GM18508 (cell line): ENCODE results near the gene RNF224.
"Not testable (repeated sequence)": the region's sequence is repeated elsewhere in the genome, so short reads cannot be mapped to it uniquely, and the experiment has no call there.

Experiments
- ATAC-seq: cut with Tn5 transposase; IDR thresholded peaks from one replicate; pipeline ENCODE4 v1.9.1; 2021; ENCODE audit warnings: moderate number of reproducible peaks; ENCODE audit not compliant: insufficient read depth, unreplicated experiment

The RNF224 gene

DNA sequence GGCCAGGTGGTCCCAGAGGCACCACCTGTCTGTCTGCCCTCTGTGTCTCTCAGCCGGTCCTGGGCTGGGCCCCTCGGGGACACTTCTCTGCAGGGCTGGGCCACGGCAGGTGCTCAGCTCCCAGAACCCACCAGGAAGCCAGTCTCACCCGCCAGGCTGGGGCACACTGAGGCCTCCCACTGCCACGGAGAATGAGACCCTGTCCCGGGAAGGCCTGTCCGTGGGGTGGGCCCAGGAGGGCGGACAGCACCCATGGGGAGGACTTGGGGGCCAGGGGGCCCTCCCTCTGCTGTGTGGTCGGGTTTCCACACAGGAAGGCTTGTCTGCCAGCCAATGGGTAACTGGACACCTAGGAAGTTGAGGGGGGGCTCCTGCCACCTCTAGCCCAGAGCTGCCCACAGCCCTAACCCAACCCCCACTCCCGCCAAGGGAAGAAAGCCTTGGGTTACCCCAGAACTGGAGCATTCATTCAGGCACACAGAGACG, 9.7 kb downstream of the RNF224 start:
- ATAC-seq, result no peak

DNA sequence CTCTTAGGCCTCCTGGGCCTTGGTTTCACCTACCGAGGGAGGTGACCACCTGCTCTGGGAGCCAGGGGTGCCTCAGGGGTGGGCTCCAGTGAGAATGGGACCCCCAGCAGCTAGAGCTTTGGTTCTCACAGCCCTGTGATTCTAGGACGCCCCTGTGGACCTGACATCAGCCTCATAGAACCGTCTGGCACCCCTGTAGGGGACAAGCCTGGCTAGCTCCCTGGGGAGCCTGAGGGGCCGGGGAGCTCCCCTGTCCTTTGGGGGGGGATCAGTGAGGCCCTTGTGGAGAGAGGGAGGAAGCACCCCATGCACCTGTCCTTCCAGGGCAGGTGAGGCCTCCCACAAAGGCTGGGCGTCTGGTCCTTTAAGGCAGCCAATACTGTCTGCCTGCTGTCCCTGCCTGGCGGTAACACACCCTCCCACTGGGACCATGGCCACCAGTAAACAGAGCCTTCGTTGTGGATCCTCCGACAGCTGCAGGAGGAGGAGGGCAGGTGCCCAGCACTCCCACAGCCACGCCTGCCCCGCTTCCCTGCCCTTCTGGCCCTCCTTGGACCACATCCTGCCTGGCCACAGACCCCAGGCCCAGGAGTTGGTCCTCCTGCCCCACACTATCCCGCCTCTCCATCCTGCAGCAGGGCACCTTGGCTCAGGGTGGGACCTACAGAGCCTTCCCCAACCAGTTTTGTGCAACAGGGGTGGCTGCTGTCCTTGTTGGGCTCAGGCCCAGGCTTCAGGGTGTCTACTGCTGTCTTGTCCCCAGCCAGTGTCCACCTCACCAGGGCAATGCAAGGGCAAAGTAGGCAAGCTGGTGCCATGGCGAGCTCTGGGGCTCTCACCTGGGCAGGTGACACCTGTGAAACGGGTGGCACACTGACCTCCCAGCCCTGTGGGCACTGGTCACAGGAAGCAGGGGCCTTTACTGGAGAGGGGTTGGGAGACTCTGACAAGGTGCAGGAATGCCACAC, 10.7 kb downstream of the RNF224 start:
- no peak for ATAC-seq

DNA sequence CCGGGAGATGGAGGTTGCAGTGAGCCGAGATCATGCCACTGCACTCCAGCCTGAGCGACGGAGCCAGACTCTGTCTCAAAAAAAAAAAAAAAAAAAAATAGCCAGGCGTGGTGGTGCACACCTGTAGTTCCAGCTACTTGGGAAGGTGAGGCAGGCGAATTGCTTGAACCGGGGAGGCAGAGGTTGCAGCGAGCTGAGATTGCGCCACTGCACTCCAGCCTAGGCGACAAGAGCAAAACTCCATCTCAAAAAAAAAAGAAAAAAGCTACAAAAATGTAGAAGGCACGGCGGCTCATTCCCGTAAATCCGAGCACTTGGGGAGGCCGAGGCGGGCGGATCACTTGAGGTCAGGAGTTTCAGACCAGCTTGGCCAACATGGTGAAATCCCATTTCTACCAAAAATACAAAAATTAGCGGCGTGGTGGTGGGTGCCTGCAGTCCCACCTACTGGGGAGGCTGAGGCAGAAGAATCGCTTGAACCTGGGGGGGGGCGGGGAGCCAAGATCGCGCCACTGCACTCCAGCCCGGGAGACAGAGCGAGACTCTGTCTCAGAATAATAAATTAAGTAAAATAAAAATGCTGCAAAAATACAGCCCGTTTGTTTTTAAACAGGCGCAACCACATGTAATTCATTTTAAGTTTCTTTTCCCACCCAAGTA, 12.4 kb downstream of the RNF224 start:
- ATAC-seq, result not testable (repeated sequence)

DNA sequence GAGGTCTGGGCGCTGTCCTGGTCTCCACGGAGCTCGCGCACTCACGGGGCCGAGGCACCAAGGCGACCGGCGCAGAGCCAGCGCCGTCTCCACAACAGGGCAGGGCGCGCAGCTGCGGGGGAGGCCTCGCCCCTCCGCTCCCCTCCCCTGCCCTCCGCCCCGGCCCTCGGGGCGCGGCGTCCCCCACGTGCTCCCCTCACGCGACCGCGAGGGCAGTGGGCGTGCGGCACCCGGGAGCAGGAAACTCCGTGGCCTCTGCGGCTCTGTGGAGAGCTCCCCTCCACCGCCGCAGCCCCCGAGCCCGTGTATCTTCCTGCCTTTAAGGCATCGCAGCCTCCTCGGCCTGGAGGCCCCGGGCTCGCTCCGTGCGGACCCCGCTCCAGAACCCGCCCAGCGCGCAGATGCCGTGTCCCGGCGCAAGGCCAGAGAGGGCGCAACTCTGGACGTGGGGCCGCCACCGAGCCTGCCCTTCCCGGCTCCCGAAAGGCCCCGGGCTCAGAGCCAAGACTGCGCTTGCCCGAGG, 13.1 kb downstream of the RNF224 start:
- peak; percentile 1 for ATAC-seq

DNA sequence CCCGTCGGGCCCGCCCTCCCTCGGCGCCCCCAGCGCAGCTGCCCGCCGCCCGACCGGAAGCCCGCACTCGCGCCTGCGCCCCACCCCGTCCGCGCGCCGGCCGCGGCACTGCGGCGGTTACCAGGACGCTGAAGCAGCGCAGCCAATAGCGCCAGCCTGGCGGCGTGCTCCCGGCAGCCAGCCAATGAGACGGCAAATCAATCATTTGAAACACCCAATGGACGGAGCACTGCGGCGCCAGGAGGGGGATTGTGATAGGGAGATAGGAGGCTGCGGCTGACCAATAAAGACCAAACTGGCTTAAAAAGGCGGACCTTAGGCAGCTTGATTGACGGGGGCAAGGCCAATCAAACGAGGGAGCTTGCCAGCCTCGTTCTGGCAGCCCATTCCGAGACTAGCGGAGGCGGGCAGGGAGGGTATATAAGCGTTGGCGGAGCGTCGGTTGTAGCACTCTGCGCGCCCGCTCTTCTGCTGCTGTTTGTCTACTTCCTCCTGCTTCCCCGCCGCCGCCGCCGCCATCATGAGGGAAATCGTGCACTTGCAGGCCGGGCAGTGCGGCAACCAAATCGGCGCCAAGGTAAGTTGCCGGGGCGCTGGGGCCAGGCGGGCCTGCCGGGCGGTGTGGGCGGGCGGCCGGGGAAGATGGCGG, 13.7 kb downstream of the RNF224 start, which contains the start of gene TUBB4B:
TSS of gene TUBB4B (plus strand) at position 447 of the 649 bp plus-strand sequence. CDS start at position 521, 74 bp downstream.
- peak; percentile 71 for ATAC-seq

DNA sequence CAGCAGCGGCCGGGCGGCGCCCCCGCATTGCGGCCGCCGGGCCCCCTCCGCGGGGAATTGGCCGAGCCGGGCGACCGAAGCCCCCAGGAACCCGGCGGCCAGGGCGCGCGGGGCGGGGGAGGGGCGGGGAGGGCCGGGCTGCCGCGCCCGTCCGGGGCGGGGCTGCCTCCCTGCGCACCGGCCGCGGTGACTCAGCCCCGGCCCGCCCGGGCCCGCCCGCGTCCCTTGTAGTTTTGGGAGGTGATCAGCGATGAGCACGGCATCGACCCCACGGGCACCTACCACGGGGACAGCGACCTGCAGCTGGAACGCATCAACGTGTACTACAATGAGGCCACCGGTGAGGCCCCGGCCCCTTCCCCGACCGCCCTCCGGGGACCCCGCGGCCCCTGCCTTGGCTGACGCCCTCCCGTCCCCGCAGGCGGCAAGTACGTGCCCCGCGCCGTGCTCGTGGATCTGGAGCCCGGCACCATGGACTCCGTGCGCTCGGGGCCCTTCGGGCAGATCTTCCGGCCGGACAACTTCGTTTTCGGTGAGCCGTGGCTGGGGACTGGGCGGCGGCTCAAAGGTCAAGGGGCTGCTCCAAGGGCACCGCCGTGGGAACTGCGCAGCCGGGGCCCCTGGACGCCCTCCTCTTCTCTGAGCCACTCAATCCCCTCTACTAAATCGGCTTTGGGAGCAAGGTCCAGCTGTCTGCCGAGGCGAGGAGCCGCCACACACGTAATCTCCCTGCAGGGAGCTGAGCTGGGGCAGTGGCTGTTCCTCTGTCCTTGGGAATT, 14.4 kb downstream of the RNF224 start:
- ATAC-seq, result no peak

DNA sequence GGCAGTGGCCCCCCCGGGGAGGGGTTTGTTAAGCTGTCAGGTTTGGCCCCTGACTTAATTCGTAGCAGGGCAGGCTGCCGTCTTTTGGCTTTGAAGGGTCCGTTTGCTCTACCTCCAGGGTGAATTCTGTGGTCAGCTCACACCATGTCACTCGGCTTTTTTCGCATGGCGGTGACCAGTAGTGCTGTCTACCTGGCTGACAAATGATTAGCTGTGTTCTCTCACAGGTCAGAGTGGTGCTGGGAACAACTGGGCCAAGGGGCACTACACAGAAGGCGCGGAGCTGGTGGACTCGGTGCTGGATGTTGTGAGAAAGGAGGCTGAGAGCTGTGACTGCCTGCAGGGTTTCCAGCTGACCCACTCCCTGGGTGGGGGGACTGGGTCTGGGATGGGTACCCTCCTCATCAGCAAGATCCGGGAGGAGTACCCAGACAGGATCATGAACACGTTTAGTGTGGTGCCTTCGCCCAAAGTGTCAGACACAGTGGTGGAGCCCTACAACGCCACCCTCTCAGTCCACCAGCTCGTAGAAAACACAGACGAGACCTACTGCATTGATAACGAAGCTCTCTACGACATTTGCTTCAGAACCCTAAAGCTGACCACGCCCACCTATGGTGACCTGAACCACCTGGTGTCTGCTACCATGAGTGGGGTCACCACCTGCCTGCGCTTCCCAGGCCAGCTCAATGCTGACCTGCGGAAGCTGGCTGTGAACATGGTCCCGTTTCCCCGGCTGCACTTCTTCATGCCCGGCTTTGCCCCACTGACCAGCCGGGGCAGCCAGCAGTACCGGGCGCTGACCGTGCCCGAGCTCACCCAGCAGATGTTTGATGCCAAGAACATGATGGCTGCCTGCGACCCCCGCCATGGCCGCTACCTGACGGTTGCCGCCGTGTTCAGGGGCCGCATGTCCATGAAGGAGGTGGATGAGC, 15.2 kb downstream of the RNF224 start:
- no peak for ATAC-seq

DNA sequence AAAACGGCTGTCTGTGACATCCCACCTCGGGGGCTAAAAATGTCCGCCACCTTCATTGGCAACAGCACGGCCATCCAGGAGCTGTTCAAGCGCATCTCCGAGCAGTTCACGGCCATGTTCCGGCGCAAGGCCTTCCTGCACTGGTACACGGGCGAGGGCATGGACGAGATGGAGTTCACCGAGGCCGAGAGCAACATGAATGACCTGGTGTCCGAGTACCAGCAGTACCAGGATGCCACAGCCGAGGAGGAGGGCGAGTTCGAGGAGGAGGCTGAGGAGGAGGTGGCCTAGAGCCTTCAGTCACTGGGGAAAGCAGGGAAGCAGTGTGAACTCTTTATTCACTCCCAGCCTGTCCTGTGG, 15.9 kb downstream of the RNF224 start:
- not testable (repeated sequence) for ATAC-seq

DNA sequence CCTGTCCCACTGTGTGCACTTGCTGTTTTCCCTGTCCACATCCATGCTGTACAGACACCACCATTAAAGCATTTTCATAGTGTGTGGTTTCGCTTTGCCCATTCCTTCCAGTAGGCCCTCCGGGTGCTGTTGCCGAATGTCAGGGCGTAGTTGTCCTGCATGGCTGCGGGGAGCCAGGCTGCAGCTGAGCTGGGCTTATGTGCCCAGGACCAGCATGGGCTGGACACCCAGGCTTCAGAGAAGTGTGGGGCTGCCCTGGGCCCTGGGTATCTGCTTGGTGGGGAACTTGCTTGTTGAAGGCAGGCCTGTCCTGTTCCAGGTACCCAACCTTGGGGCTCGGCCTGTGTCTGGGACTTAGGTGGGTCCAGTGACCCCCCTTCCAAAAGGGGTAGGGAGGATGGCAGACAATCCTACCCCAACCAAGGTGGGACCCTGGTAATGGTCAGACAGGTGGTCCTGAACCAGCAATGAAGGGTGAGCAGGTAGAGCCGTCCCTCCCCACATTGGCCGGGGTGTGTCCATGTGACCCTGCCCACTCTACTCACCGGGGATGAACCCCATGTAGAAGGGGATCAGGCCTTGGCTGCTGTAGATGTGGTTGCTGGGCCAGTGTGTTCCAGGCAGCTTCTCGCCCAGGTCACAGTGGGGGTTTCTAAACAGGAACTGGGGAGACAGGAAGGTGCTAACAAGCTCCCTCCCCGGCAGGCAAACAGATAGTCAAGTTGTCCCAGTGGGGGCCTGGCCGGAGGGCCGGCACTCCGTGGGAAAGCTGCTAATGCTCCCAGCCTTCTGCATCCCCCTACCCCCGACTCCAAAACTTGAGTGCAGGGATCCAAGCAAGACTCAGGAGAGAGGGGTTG, 16.6 kb downstream of the RNF224 start:
- no peak for ATAC-seq

DNA sequence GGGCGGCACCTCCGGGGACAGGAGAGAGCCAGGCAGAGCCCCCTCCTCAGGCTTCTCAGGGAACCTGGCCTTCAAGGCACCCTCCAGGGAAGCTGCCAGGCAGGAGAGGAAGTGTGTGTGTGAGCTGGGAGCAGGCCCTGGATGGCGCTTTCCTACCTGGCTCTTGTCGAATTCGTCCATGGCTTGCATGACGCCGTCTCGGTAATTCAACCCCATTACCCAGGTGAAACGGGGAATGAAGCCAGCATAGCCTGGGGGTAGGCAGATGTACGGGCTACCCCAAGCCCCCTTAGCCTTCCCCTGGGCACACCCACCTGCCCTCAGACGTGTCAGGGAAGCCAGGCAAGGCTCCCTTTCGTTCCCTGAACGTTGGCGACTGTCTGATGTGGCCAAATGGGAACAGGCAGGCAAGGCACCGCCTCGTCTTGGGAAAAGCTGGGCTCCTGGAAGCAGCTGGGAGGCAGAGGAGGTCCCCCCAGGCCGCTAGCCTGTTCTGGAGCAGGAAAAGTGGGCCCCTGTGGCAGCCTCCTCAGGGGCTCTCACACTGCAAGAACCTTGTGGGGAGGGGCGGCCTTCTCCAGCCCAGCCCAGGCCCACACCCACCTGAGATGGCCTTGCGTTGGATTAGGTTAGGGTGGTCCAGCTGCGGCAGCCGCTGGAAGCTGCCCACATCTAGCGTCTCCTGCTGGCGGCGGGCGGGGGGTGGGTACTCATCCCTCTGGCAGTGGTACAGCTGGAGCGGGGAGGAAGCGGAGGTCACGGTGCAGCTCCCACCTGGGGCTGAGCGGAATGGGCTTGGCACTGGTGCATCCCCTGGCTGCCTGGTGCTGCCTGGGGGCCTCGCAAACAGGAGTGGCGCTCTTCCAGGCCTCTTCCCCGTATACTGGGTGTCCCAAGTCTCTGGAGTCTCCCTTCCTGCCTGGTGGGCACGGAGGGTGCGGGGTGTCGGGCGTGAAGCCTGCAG, 17.5 kb downstream of the RNF224 start:
- no peak for ATAC-seq

DNA sequence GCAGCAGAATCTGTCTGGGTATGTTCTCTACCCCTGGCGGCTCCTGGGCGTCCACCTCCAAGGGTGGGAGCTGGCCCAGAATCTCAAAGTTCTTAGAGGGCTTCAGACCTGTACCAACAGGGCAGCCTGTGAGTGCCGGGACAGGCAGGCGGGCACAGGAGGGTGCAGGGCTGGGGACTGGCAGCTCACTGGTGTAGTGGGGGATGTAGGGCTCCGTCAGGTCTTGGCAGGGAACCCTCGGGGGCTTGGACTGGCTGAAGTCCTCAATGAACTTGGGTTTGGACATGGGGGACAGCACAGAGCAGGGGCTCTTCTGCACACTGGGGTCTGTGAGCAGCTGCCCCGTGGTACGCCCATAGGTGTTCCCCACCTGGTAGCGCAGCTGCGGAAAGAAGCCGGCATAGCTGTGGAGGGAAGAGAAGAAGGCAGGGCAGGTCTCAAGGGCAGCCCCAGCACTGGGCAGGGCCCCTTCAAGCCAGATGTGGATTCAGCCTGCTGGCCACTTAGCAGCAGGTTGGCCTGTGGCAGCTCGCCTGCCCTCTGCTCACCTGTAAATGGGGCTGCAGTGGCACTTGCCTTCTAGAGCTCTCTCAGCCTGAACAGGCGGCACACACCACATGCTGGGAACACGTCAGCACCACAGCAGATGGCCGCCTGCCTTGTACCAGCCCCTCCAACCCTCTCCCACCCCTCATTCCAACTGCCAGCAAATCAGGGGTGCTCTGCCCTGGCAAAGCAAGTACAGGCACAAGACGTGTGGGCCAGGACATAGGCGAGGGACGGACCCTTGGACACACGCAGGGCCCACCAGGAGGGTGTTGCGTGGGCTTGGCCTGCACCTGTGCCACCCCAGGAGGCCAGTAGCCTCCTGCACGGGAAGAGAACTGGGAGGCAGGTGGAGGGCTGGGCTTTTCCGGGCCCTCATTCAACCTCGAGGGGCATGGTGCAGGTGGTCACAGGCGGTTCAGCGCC, 18.4 kb downstream of the RNF224 start:
- ATAC-seq, result no peak

DNA sequence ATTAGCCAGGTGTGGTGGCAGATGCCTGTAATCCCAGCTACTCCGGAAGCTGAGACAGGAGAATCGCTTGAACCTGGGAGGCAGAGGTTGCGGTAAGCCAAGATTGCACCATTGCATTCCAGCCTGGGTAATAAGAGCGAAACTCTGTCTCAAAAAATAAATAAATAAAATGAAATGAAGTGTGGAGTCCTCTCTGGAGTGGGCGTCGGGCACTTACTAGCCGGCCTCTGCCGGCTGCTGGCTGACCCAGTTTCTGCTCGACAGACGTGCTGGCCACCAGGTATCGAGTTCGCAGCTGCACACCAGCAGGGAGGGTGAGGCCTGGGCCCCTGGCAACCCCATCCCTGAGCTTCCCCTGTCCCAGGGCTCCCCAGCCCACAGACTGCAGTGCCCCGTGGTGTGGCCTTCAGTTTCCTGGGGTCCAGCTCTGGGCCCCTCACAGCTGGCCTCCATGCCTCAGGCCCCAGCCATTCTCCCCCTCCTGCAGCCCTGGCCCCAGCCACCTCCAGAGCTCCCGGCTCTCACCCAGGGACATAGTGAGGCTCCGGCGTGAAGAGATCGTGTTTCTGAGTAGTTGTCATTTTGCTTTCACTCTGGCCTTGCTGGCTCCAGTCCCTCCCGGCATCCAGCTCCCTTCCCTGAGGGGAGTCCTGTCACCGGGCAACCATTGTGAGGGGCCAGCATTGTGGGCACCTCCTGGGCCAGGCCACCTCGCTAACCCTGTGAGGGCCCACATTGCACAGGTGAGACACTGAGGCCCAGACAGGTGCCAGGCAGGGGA, 20.0 kb downstream of the RNF224 start:
- ATAC-seq, result no peak

DNA sequence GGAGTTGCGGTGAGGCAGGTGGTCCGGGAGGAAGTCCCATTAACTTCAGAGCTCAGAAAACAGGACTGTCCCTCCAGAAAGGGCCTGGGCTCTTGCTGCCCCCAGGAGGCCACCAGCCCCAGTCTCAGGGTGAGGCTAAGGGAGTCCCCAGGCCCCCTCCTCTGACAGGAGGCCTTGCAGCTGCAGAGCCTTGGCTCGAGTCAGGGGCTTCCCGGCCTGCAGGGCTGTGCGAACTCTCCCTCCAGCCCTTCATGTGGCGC, 20.5 kb downstream of the RNF224 start:
- ATAC-seq, result no peak

DNA sequence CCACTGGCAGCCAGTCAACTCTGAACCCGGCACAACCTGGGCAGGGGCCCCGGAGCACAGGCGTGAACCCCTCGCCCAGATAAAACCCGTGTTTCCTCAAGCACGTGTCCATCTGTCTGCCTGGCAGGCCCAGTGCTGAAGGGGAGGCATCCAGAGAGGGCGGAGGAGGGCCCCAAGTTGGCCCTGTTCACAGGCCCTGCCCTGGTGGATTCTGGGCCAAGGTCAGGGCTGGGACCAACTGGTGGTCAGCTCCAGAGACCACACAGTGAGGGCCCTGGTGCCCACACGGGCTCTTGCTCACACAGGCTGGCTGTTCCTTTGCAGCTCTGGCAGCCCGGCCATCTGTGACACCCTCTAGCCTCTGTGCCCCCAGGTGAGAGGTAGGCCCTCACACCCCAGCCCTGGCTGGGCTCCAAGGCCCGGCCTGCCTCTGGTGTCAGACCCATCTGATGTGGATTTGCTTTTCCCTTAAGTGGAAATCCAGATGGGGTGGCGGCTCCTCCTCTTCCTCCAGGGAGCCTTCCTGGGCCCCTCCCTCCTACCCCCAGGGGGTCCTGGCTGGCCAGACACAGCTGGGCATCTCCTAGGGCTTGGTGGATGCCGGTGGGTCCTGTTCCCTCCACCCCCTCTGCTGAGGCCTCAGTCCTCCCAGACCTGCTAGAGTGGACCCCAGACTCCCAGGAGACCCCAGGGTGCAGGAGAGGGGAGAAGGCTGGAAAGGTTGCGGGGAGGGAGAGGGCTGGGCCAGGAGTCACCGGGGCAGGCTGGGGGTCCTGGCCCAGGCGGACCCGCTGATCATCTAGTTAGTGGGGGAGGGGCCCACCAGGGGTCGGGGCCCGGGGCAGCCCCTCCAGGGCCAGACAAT, 23.3 kb downstream of the RNF224 start:
- no peak for ATAC-seq

DNA sequence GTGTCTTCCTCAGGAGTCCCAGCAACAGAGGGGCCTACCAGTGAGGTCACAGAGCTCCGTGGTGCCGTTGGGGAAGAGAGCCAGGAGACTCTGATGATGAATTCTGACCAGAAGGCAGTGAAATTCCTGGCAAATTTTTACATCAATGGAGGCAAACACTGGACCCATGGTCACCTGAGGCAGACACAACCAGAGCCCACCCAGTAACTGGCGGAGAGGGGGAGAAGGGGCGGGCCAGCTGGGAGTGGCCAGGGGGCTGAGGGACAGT, 23.8 kb downstream of the RNF224 start, which contains the start of gene STPG3:
TSS of gene STPG3 (plus strand) at position 93 of the 268 bp plus-strand sequence. CDS start at position 94, 1 bp downstream.
- no peak for ATAC-seq
